NCI-H345 (cell line): Measurements from ENCODE around the gene CHST8.
"Not testable (repeated sequence)": the region's sequence is repeated elsewhere in the genome, so short reads cannot be mapped to it uniquely, and the experiment has no call there.

ENCODE experiments used
- DNase-seq: peaks from one replicate; lab custom pipeline; 2025; lab: John Stamatoyannopoulos, UW

The CHST8 gene

GRCh38 chr19:33812388-33813330 lies 190.9 kb downstream of the CHST8 start:
- DNase-seq, result no peak

GRCh38 chr19:33813391-33814101 lies 191.8 kb downstream of the CHST8 start:
- no peak for DNase-seq

- no peak for DNase-seq
Observed at GRCh38 chr19:33814181-33815165, 192.7 kb downstream of the CHST8 start.

DNA sequence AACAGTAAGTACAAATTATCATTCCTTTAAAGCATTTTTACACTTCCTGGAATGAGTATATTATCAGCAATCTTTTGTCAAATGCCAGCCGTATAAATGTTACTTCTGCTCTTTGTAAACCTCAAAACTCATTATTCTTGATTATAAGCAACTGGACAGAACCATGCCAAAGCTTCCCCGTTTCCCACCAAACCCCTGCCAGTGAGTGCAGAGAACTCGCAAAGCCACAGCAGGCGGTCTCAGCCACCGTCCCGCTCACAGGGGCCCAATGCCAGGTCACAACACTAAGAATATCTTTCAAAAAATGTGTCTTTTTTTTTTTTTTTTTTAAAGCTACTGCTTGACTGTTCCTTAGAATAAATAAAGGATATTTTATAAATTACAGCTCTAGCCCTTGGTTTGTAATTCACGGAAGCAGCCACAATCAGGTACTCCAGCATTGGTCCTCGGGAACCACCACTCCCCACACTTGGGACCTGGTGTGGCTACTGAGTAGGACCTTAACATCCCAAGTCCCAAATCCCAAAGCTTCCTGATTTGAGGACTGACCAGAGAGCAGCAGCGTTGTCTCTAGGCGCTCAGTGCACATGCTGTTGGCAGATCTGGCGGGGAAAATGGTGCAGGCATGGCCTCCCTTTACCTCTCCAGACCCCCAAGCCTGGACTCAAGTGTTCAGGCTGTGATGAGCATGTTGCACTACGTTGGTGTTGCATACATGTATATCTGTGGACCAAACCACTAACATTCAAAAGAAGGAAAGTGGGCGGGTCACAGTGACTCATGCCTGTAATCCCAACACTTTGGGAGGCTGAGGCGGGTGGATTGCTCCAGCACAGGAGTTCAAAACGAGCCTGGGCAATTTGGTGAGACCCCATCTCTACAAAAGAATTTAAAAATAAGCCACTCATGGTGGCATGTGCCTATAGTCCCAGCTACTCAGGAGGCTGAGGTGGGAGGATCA lies 193.9 kb downstream of the CHST8 start:
- DNase-seq, result no peak

DNA sequence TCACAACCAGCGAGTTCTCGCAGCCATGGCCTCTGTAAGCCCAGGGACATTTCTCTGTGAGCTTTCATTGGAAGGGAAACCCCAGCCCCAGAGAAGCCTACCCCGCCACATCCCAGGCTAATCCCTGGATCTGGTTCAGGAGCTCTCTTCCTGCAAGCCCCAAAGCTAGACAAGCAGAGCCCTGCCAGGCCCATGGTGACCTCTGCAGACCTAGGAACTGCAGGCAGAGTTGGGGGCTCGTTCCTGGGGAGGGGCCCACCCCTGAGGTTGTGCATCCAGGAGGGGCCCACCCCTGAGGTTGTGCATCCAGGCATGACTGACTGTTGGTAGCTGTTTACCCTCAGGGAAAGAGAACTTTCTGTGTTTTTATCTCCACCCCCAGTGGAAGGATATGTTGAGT lies 196.7 kb downstream of the CHST8 start:
- DNase-seq, result no peak

DNA sequence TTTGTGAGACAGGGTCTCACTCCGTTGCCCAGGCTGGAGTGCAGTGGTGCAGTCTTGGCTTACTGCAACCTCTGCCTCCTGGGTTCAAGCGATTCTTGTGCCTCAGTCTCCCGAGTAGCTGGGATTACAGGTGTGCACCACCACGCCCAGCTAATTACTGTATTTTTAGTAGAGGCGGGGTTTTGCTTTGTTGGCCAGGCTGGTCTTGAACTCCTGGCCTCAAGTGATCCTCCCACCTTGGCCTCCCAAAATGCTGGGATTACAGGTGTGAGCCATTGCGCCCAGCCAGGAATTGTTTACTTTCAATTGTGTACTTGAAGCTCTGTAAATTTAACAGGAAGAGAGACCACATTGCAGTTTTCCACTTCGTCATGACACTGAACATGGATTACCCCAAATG lies 197.3 kb downstream of the CHST8 start:
- DNase-seq, result not testable (repeated sequence)

- DNase-seq, result no peak
Observed at GRCh38 chr19:33819506-33819879, 197.7 kb downstream of the CHST8 start.

DNA sequence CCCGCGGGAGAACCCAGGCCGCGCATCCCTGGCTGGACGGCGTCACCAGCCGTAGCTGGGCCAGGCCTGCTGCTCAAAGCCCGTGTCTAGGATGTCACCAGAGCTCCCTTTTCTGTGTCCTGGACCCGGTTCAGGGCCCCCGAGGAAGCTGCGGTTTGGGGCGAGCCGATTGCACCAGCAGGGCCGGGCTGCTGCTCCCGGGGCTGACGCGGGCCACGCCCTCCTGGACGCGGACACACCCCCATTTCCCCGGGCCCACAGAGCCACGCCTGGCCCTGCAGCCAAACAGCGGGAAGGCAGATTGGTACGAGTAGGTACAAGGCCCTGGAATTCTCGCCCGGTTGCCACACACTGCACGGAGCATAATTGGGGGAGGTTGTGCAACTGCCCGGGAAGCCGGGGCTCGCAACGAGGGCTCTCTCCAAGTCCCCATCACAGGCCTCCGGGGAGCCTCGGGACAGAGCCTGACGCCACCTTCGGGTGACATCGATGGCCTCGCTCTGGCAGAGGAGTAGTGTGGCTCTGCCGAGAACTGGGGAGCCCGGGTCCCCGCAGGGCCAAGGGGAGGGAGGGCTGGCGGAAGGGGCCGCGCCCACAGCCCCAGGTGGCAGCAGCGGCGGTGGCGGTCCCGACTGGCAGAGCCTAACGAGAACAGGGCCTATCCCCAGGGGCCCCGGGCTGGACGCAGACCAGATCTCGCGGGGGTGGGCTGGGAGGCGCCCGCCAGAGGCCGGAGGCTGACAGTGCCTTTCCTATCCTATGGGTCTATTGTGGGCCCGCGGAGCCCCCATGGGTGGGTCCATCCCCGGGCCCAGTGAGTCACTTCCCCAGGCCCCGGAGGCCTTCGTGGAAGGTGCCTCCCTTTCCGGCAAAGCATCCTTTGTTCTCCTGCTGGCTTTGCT lies 198.4 kb downstream of the CHST8 start:
- DNase-seq, result no peak

DNA sequence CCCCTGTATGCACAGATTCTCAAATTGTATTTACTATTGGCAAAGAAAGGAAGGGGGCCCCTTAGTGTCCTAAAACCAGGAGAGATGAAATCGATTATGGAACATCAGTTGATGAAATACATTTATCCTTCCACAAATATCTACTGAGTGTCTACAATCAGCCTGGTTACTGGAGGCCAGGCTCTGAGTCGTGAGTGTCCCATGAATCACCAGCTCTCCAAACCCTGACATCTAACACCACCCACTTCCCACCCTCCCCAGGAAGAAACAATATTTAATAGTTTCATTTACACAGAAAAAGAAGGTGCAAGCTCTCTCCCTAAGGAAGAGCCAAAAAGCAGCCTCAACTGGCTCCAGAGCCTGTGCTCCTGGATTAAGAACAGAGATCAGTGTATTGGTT lies 200.1 kb downstream of the CHST8 start:
- DNase-seq, result no peak
